ENCODE results near the gene RANBP2.

Gene RANBP2

DNA sequence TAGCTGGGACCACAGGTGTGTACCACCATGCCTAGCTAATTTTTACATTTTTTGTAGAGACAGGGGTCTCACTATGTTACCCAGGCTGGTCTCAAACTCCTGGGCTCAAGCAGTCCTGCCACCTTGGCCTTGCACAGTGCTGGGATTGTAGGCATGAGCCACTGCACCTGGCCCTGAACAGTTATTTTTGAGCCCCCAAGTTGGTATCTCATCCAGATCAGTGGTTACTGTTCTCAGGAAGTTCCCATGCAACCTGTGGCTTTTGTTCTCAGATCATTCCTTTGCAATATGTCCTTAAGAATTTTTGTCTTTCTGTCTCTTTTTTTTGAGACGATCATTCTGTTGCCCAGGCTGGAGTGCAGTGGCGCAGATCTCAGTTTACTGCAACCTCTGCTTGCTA, 59.6 kb downstream of the RANBP2 start:
- DNase-seq = no peak

GRCh38 chr2:108786008-108786353, 66.7 kb downstream of the RANBP2 start:
- no peak for DNase-seq

GRCh38 chr2:108786354-108787215, 67.3 kb downstream of the RANBP2 start, which contains the start of gene CCDC138:
Gene CCDC138 (plus strand): TSS chr2:108786771. CDS start chr2:108786823, 52 bp downstream.
- peak; percentile 95 for DNase-seq

DNA sequence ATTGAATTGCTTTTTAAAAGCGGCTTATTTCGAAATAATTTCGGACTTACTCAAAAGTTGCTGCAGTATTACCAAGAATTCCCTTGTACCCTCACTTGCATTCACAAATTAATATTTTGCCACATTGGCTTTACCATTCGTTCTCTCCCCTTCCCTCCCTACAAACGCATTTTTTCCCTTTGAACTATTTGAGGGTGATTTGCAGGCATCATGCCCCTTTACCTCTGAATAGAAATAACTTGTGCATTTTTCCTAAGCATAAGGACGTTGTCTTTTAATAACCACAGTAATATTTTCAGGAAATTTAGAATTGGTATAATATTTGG, 67.9 kb downstream of the RANBP2 start:
- DNase-seq = no peak

DNA sequence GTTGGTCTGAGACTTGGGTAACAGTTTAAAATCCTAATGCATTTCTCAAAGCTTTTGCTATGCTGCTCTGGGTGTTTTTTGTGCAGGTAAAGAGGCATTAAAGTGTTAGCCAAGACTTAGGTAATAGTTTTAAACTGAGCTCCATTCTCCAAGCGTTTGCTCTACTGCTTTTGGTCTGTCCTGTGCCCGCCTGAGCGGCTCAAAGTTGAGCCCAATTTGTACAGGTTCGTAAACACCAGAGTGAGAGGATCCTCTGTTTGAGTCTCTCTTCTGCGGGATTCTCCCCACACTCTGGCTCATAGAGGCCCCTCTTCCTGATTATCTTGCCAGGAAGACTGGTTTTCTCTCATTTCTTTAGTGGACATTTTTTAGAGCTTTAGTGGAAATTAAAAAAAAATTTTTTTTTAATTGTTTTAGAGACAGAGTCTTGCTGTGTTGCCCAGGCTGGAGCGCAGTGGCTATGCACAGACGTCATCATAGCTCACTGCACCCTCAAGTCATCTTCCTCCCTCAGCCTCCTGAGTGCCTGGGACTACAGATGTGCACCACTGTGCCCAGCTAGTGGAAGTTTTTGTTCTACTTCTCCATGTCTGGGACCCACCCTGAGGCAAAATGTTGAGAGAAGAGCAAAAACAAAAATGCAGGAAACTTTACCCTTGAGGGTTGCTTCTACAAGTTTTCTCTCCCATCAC, 83.9 kb downstream of the RANBP2 start:
- no peak for DNase-seq

- no peak for DNase-seq
Measured at GRCh38 chr2:108805032-108805431, 85.8 kb downstream of the RANBP2 start.

DNA sequence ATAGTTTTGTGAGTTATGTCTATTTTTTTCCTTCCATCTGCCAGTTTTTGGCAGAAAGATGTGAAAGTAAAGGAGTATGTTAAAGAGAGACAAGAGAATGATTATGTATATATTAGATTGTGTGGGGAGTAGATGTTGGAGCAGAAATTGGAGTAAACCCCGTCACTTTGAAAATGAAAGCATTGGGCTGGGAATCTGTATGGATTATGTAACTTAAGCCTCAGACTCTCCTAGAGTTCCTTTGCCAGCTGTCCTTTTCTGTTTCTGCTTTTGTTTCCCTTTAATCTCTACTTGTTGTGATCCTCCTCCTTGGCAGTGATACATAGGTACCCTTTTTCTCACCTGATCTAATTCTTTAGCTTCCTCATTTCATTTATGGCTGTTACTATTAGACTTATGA, 86.5 kb downstream of the RANBP2 start:
- no peak for DNase-seq

- no peak for DNase-seq
Measured at GRCh38 chr2:108806371-108807113, 87.3 kb downstream of the RANBP2 start.

DNA sequence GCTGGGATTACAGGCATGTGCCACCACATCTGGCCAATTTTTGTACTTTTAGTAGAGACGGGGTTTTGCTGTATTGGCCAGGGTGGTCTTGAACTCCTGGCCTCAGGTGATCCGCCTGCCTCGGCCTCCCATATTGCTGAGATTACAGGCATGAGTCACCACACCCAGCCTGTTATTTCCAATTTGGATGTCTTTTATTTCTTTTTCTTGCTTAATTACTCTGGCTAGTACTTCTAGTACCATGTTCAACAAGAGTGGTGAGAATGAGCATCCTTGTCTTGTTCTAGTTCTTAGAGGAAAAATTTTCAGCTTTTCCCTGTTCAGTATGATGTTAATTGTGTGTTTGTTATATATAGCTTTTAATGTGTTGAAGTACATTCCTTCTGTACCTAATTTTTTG, 90.7 kb downstream of the RANBP2 start:
- no peak for DNase-seq

DNA sequence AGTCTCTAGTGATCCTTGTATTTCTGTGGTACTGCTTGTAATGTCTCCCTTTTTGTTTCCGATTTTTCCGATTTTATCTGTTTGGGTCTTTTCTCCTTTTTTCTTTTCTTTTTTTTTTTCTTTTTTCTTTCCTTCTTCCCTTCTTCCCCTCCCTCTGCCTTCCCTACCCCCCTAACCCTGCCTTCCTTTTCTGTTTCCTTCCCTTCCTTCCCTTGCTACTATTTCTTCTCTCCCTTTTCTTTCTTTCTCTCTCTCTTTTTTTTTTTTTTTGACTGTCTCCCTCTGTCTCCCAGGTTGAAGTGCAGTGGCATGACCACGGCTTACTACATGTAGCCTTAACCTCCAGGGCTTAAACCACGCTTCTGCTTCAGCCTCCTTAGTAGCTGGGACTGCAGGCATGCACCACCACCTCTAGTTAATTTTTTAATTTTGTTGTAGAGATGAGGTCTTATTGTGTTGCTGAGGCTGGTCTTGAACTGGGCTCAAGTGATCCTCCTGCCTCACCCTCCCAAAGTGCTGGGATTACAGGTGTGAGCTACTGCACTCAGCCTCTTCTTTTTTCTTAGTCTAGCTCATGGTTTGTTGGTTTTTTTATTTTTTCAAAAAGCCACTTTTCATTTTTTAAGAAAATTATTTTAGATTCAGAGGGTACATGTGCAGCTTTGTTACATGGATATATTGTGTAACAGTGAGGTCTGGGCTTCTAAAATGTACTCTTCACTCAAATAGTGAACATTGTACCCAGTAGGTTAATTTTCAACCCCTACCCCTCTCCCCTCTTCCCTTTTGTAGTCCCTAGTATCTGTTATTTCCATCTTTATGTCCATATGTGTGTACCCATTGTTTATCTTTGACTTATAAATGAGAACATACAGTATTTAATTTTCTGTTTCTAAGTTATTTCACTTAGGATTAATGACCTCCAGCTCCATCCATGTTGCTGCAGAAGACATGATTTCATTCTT, 92.0 kb downstream of the RANBP2 start:
- DNase-seq = no peak

- no peak for DNase-seq
Measured at GRCh38 chr2:108813732-108814131, 94.5 kb downstream of the RANBP2 start.

- DNase-seq = no peak
Measured at GRCh38 chr2:108820482-108820881, 101.2 kb downstream of the RANBP2 start.

DNA sequence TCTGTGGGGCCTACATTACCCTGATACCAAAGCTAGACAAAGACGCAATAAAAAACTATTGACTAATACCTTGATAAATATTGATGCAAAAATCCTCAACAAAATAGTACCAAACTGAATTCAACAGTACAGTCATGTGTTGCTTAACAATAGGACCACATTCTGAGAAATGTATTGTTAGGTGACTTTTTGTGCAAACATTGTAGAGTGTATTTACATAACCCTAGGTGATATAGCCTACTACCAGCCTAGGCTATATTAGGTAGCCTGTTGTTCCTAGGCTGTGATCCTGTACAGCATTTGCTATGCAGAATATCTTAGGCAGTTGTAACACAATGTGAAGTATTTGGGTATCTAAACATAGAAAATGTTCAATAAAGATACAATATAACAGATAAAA, 104.0 kb downstream of the RANBP2 start:
- no peak for DNase-seq

- no peak for DNase-seq
Measured at GRCh38 chr2:108824316-108825070, 105.2 kb downstream of the RANBP2 start.

- DNase-seq = no peak
Measured at GRCh38 chr2:108825254-108825653, 106.0 kb downstream of the RANBP2 start.

DNA sequence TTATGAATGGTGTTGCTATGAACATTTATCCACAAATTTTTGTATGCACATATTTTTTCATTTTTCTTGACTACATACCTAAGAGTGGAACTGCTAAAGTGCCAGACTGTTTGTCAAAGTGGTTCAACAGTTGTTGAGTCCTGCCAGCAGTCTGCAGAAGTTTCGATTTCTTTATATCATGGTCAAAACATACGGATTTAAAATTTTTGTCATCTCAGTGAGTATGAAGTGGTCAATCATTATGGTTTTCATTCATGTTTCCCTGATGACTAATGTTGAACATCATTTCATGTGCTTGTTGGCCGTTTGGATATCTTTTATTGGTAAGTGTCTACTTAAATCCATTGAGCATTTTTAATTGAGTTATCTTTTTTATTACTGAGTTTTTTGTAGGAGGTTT, 106.5 kb downstream of the RANBP2 start:
- no peak for DNase-seq

DNA sequence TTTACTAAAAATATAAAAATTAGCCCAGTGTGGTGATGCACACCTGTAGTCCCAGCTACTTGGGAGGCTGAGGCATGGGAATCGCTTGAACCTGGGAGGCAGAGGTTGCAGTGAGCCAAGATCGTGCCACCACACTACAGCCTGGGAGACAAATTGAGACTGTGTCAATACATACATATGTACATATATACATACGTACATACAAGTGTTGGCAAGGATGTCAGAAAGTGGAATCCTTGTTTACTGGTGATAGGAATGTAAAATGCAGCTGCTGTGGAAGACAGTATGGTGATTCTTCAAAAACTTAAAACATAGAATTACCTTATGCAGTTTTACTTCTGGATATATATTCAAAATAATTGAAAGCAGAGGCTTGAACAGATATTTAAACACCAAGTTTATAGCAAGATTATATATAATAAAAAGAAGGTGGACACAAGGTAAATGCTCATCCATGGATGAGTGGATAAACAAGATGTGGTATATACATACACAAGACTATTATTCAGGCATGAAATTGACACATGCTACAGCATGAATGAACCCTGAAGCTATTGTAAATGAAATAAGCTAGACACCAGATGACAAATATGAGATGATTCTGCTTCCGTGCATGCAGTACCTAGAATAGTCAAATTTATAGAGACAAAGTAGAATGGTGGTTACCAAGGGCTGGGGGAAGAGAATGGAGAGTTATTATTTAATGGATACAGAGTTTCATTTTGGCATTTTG, 110.5 kb downstream of the RANBP2 start:
- no peak for DNase-seq

- no peak for DNase-seq
Measured at GRCh38 chr2:108833219-108833618, 113.9 kb downstream of the RANBP2 start.

- no peak for DNase-seq
Measured at GRCh38 chr2:108834620-108835019, 115.3 kb downstream of the RANBP2 start.

DNA sequence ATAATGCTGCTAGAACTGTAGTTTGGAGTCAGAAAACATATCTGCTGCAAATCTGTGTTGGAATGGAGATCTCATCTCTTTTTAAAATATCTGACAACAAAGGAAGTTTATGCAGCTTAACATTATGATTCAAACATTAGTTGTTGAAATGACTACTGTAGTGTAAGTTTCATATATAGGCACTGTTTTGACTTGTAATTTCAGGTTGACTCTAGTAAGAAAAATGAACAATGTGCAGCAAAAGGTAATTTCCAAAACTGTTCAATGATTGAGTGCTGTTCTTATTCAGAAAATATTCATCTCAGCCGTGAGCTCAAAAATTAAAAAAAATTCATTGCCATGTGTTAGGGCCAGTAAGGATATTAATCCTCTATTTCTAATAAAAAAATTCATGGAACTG, 115.8 kb downstream of the RANBP2 start:
- DNase-seq = no peak
